ENCODE measurements around the gene PRSS50. TPM values are rescaled to one million over a fixed set of nuclear protein-coding genes. Genes with fewer than 3 reads are reported as not detected.

PRSS50 gene
- total and polyA plus RNA-seq, 4 donors, result 0.02 to 0.33 (median 0.25) TPM; not detected in 1

- 69% methylated on average over 2 of the region's 2 CpGs for WGBS
- Histone ChIP-seq H3K27ac (ENCODE audit: low read depth in 1 of 2, low read length in 2 of 2) (no peak overlapping the region), H3K36me3 (ENCODE audit: control insufficient read depth in 4 of 4, insufficient read depth in 3 of 4, low read depth in 1 of 4, low read length in 3 of 4) (no peaks in the 10 kb centered on the region)
Measured at GRCh38 chr3:46721009-46721408, 3.3 kb upstream of the PRSS50 start.

GRCh38 chr3:46719735-46720271, 2.1 kb upstream of the PRSS50 start:
- no peaks in the 10 kb centered on the region for H3K27me3 ChIP-seq (ENCODE audit: control insufficient read depth in 4 of 4, insufficient read depth in 4 of 4, low read length in 3 of 4)
- no peaks in the 10 kb centered on the region for H3K9me3 ChIP-seq (ENCODE audit: control insufficient read depth in 4 of 4, low read length in 3 of 4)
- no peak overlapping the region for H3K27ac ChIP-seq (ENCODE audit: low read depth in 1 of 2, low read length in 2 of 2)
- TF ChIP-seq HNF4A (conservative IDR thresholded peaks at IDR 0.05) (no peak), EGR1 (IDR thresholded peaks at IDR 0.05; ENCODE audit: low read depth in 2 of 2) (no peak), REST (IDR thresholded peaks at IDR 0.05) (no peak), FOXA1 (IDR thresholded peaks at IDR 0.05) (no peak), FOXA2 (IDR thresholded peaks at IDR 0.05) (no peak), TAF1 (conservative IDR thresholded peaks at IDR 0.05) (no peak), ATF3 (IDR thresholded peaks at IDR 0.05) (no peak), YY1 (IDR thresholded peaks at IDR 0.05) (no peak), NR2F2 (IDR thresholded peaks at IDR 0.05) (no peak), GABPA (IDR thresholded peaks at IDR 0.05 in 1 of 2, conservative IDR thresholded peaks at IDR 0.05 in 1 of 2) (no peak), ZBTB33 (IDR thresholded peaks at IDR 0.05) (no peak), JUND (IDR thresholded peaks at IDR 0.05) (no peak), HNF4G (IDR thresholded peaks at IDR 0.05) (no peak), RAD21 (IDR thresholded peaks at IDR 0.05) (no peak), RXRA (IDR thresholded peaks at IDR 0.05) (no peak), SP1 (IDR thresholded peaks at IDR 0.05) (no peak), CTCF (IDR thresholded peaks at IDR 0.05; ENCODE audit: low read depth, low read length, missing input control) (no peak), MAX (IDR thresholded peaks at IDR 0.05) (no peak)
- H3K4me1 ChIP-seq (ENCODE audit: control insufficient read depth in 4 of 4, insufficient read depth in 4 of 4, low read length in 3 of 4), result no peaks in the 10 kb centered on the region
- no peak overlapping the region for H3K4me3 ChIP-seq (ENCODE audit: low read depth in 1 of 3, low read length in 3 of 3)
- H3K9ac ChIP-seq (ENCODE audit: low read depth in 1 of 2, low read length in 2 of 2), result no peak overlapping the region
- no peak for DNase-seq (ENCODE audit: low spot score)
- no peaks in the 10 kb centered on the region for H3K36me3 ChIP-seq (ENCODE audit: control insufficient read depth in 4 of 4, insufficient read depth in 3 of 4, low read depth in 1 of 4, low read length in 3 of 4)
- 81% methylated on average over 4 of the region's 4 CpGs for WGBS

More at GRCh38 chr3:46721009-46721408, 3.3 kb upstream of the PRSS50 start:
- H3K4me3 ChIP-seq (ENCODE audit: low read depth in 1 of 3, low read length in 3 of 3), result no peak overlapping the region
- H3K4me1 ChIP-seq (ENCODE audit: control insufficient read depth in 4 of 4, insufficient read depth in 4 of 4, low read length in 3 of 4), result no peaks in the 10 kb centered on the region
- H3K27me3 ChIP-seq (ENCODE audit: control insufficient read depth in 4 of 4, insufficient read depth in 4 of 4, low read length in 3 of 4), result no peaks in the 10 kb centered on the region
- no peaks in the 10 kb centered on the region for H3K9me3 ChIP-seq (ENCODE audit: control insufficient read depth in 4 of 4, low read length in 3 of 4)
- no peak overlapping the region for H3K9ac ChIP-seq (ENCODE audit: low read depth in 1 of 2, low read length in 2 of 2)
- TF ChIP-seq SP1 (IDR thresholded peaks at IDR 0.05), result no peak
- TF ChIP-seq RAD21 (IDR thresholded peaks at IDR 0.05), result no peak
- TF ChIP-seq FOXA2 (IDR thresholded peaks at IDR 0.05), result no peak
- TF ChIP-seq ZBTB33 (IDR thresholded peaks at IDR 0.05), result no peak
- DNase-seq (ENCODE audit: low spot score), result no peak

Data from liver (tissue), 9 donors.